ENCODE results near the gene ZRANB3. TPM values are rescaled to one million over a fixed set of nuclear protein-coding genes. Genes with fewer than 3 reads are reported as not detected.
"Not testable (repeated sequence)": the region's sequence is repeated elsewhere in the genome, so short reads cannot be mapped to it uniquely, and the experiment has no call there.

The ZRANB3 gene
- total RNA-seq, 1 experiment from 2014 or later: 12.6 TPM

DNA sequence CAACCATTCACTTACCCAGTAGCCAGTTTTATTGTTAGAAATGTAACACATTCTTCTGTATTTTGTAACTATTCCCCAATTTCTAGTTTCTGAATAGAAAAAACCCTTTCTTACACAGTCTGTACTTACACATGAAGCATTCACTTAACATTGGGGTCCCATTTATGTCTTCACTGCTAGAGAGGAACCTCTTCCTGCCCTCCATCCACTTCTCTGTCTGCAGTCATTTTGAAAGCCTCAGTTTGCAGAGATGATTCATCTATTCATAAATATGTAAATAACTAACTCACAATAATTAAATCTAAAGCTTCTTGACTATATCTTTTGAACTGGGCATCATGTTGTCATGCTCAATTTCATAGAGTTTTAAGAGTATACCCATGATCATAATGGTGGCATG is 55.9 kb downstream of the ZRANB3 start:
- no peak for DNase-seq
- Histone ChIP-seq H3K4me2 (ENCODE audit: low read depth, low read length, poor library complexity, severe bottlenecking) (no peak overlapping the region), H3K27ac (ENCODE audit: low read length) (no peak overlapping the region), H3K36me3 (ENCODE audit: insufficient read depth, low read length) (no peaks in the 10 kb centered on the region), H4K20me1 (ENCODE audit: insufficient read depth, low read depth, low read length) (no peaks in the 10 kb centered on the region), H3K79me2 (ENCODE audit: low read length) (no peaks in the 10 kb centered on the region), H3K9ac (ENCODE audit: low read length) (no peak overlapping the region), H2AFZ (ENCODE audit: low read length) (no peak overlapping the region), H3K9me3 (ENCODE audit: low read length) (no peaks in the 10 kb centered on the region), H3K4me3 (ENCODE audit: low read length) (no peak overlapping the region), H3K4me1 (ENCODE audit: low read length) (peaks cover 9% of the 10 kb centered on the region), H3K9me2 (replicated peaks; ENCODE audit: insufficient read depth, low read length) (no peaks in the 10 kb centered on the region), H3K27me3 (ENCODE audit: low read length) (no peaks in the 10 kb centered on the region)

DNA sequence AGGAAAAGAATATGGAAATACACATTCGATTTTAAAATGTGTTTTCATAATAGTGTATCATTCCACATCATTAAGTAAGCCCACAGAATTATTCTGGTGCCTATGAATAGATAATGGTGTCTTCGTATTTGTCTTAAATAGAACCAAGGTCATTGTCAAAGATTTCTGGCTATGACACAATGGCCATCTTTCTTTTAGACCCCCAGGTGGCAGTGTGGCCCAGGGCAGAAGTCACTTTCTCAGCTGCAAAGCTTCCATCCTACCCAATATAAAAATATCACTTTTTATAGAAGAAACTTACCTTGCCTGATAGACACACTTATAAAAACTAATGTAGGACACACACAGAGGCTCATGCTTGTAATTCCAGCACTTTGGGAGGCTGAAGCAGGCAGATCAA is 57.5 kb downstream of the ZRANB3 start:
- no peak overlapping the region for H3K4me3 ChIP-seq (ENCODE audit: low read length)
- H3K36me3 ChIP-seq (ENCODE audit: insufficient read depth, low read length): no peaks in the 10 kb centered on the region
- H3K4me2 ChIP-seq (ENCODE audit: low read depth, low read length, poor library complexity, severe bottlenecking): peak overlapping the region; percentile 1
- H3K27me3 ChIP-seq (ENCODE audit: low read length): no peaks in the 10 kb centered on the region
- peaks cover 9% of the 10 kb centered on the region for H3K4me1 ChIP-seq (ENCODE audit: low read length)
- no peak overlapping the region for H3K9ac ChIP-seq (ENCODE audit: low read length)
- no peaks in the 10 kb centered on the region for H3K9me2 ChIP-seq (replicated peaks; ENCODE audit: insufficient read depth, low read length)
- H3K9me3 ChIP-seq (ENCODE audit: low read length): no peaks in the 10 kb centered on the region
- DNase-seq: peak; percentile 82
- H2AFZ ChIP-seq (ENCODE audit: low read length): no peak overlapping the region
- H3K79me2 ChIP-seq (ENCODE audit: low read length): no peaks in the 10 kb centered on the region
- H4K20me1 ChIP-seq (ENCODE audit: insufficient read depth, low read depth, low read length): no peaks in the 10 kb centered on the region
- no peak overlapping the region for H3K27ac ChIP-seq (ENCODE audit: low read length)

DNA sequence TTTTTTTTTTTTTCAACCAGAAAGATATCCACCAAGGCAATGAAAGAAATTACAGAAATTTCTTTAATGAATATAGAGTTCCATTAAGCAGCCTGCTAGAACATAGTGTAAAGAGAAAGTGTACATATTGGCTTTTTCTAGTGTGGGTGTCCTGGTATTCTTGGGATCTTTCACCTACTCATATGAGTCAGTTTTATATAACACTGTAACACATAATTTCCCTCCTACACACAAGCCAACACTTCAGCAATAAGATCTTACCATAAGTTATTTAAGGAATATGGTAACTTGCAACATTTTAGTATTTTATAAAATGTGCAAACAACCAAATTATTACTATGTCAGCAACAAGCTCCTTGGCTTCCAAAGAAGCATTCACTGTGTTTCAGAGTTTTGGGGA is 59.9 kb downstream of the ZRANB3 start:
- no peak overlapping the region for H3K27ac ChIP-seq (ENCODE audit: low read length)
- no peak for DNase-seq
- H3K4me1 ChIP-seq (ENCODE audit: low read length): peaks cover 9% of the 10 kb centered on the region
- no peak overlapping the region for H3K4me3 ChIP-seq (ENCODE audit: low read length)
- no peaks in the 10 kb centered on the region for H3K27me3 ChIP-seq (ENCODE audit: low read length)
- no peak overlapping the region for H2AFZ ChIP-seq (ENCODE audit: low read length)
- no peaks in the 10 kb centered on the region for H3K36me3 ChIP-seq (ENCODE audit: insufficient read depth, low read length)
- no peaks in the 10 kb centered on the region for H3K79me2 ChIP-seq (ENCODE audit: low read length)
- H3K9me3 ChIP-seq (ENCODE audit: low read length): no peaks in the 10 kb centered on the region
- no peaks in the 10 kb centered on the region for H4K20me1 ChIP-seq (ENCODE audit: insufficient read depth, low read depth, low read length)
- H3K9me2 ChIP-seq (replicated peaks; ENCODE audit: insufficient read depth, low read length): no peaks in the 10 kb centered on the region
- H3K9ac ChIP-seq (ENCODE audit: low read length): no peak overlapping the region
- H3K4me2 ChIP-seq (ENCODE audit: low read depth, low read length, poor library complexity, severe bottlenecking): no peak overlapping the region

DNA sequence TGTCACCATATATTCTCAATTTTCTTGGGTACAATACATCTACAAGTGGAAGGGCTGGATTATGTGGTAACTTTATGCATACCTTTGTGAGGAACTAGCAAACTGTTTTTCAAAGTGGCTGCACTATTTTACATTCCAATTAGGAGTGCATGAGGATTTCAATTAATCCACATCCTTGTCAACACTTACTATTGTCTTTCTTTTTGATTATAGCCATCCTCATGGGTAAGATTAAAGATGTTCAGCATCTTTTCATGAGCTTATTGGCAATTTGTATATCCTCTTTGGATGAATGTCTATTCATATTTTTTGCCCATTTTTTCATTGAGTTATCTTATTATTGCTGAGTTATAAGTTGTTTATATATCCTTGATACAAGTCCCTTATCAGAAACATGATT is 73.7 kb downstream of the ZRANB3 start:
- Histone ChIP-seq H3K4me3 (ENCODE audit: low read length) (no peak overlapping the region), H3K27ac (ENCODE audit: low read length) (no peak overlapping the region), H3K4me1 (ENCODE audit: low read length) (no peaks in the 10 kb centered on the region), H3K4me2 (ENCODE audit: low read depth, low read length, poor library complexity, severe bottlenecking) (no peak overlapping the region), H3K79me2 (ENCODE audit: low read length) (peaks cover 3% of the 10 kb centered on the region; the same call in 1 of the 2 replicates), H3K27me3 (ENCODE audit: low read length) (no peaks in the 10 kb centered on the region), H3K9ac (ENCODE audit: low read length) (no peak overlapping the region), H3K9me3 (ENCODE audit: low read length) (no peaks in the 10 kb centered on the region), H4K20me1 (ENCODE audit: insufficient read depth, low read depth, low read length) (no peaks in the 10 kb centered on the region), H2AFZ (ENCODE audit: low read length) (no peak overlapping the region), H3K36me3 (ENCODE audit: insufficient read depth, low read length) (no peaks in the 10 kb centered on the region), H3K9me2 (replicated peaks; ENCODE audit: insufficient read depth, low read length) (no peaks in the 10 kb centered on the region)
- DNase-seq: no peak

DNA sequence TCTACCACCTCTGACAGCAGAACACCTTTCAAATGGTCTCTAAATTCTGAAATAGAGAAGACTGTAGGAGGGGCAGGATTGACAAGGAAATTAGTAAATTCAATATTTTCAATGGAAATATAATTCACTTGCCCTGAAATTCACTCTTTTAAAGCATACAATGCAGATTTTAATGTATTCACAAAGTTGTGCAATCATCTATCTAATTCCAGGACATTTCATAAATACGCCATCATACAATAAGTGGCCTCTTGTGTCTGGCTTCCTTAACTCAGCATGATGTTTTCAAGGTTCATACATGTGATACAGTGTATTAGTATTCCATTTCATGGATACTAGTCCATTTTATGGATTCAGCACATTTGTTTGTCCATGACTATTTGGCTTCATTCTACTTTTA is 74.2 kb downstream of the ZRANB3 start:
- no peak for DNase-seq

DNA sequence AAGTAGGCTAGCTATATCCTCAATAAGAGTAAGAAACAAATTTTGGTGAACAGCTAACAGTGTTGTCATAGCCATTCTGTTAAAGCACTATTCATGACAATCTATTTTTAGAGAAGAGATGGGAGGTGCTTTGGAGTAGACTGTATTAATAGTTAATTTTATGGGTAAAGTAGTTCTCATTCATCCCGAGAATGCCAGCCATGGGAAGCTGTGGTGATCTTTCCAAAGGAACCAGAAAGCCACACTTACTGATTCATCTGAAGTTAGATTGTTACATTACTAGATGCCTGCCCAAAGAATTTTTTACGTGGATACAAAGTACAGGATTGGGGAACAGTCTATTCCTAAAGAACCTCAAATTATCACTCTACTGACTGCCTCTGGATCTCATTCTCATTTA is 74.6 kb downstream of the ZRANB3 start:
- no peak overlapping the region for H2AFZ ChIP-seq (ENCODE audit: low read length)
- H3K9ac ChIP-seq (ENCODE audit: low read length): no peak overlapping the region
- H3K36me3 ChIP-seq (ENCODE audit: insufficient read depth, low read length): no peaks in the 10 kb centered on the region
- no peaks in the 10 kb centered on the region for H3K9me3 ChIP-seq (ENCODE audit: low read length)
- H3K9me2 ChIP-seq (replicated peaks; ENCODE audit: insufficient read depth, low read length): no peaks in the 10 kb centered on the region
- H3K27me3 ChIP-seq (ENCODE audit: low read length): no peaks in the 10 kb centered on the region
- H3K4me1 ChIP-seq (ENCODE audit: low read length): no peaks in the 10 kb centered on the region
- no peak for DNase-seq
- no peak overlapping the region for H3K4me2 ChIP-seq (ENCODE audit: low read depth, low read length, poor library complexity, severe bottlenecking)
- no peak overlapping the region for H3K27ac ChIP-seq (ENCODE audit: low read length)
- no peaks in the 10 kb centered on the region for H4K20me1 ChIP-seq (ENCODE audit: insufficient read depth, low read depth, low read length)
- no peak overlapping the region for H3K4me3 ChIP-seq (ENCODE audit: low read length)
- peaks cover 3% of the 10 kb centered on the region; the same call in 1 of the 2 replicates for H3K79me2 ChIP-seq (ENCODE audit: low read length)

More for the DNA sequence above, 74.2 kb downstream of the ZRANB3 start:
- Histone ChIP-seq H3K36me3 (ENCODE audit: insufficient read depth, low read length) (no peaks in the 10 kb centered on the region), H3K4me2 (ENCODE audit: low read depth, low read length, poor library complexity, severe bottlenecking) (no peak overlapping the region), H3K27ac (ENCODE audit: low read length) (no peak overlapping the region), H3K27me3 (ENCODE audit: low read length) (no peaks in the 10 kb centered on the region), H3K9ac (ENCODE audit: low read length) (no peak overlapping the region), H3K9me2 (replicated peaks; ENCODE audit: insufficient read depth, low read length) (no peaks in the 10 kb centered on the region), H3K79me2 (ENCODE audit: low read length) (peaks cover 3% of the 10 kb centered on the region; the same call in 1 of the 2 replicates), H4K20me1 (ENCODE audit: insufficient read depth, low read depth, low read length) (no peaks in the 10 kb centered on the region), H2AFZ (ENCODE audit: low read length) (no peak overlapping the region), H3K4me1 (ENCODE audit: low read length) (no peaks in the 10 kb centered on the region), H3K9me3 (ENCODE audit: low read length) (no peaks in the 10 kb centered on the region), H3K4me3 (ENCODE audit: low read length) (no peak overlapping the region)

DNA sequence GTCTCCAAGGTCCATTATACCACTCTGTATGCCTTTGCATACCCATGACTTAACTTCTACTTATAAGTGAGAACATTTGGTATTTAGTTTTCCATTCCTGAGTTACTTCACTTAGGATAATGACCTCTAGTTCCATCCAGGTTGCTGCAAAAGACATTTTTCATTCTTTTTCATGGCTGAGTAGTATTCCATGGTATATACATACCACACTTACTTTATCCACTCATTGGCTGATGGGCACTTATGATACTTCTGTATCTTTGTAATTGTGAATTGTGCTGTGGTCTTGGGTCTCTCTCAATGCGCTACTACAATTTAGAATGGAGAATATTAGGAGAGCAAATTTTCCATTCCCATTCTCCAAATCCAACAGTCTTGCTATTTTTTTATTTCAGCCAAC is 76.4 kb downstream of the ZRANB3 start:
- Histone ChIP-seq H3K9me3 (ENCODE audit: low read length) (no peaks in the 10 kb centered on the region), H3K27me3 (ENCODE audit: low read length) (no peaks in the 10 kb centered on the region)

DNA sequence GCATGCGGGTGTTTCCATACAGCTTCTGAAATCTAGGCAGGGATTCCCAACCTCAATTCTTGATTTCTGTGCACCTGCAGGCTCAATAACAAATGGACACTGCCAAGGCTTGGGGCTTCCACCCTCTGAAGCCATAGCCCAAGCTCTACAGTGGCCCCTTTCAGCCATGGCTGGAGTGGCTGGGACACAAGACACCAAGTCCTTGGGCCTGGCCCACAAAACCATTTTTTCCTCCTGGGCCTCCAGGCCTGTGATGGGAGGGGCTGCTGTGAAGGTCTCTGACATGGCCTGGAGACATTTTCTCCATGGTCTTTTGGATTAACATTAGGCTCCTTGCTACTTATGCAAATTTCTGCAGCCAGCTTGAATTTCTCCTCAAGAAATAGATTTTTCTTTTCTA is 78.0 kb downstream of the ZRANB3 start:
- H3K4me3 ChIP-seq (ENCODE audit: low read length); H3K27ac ChIP-seq (ENCODE audit: low read length); DNase-seq; H3K4me2 ChIP-seq (ENCODE audit: low read depth, low read length, poor library complexity, severe bottlenecking); H3K27me3 ChIP-seq (ENCODE audit: low read length); H3K9me3 ChIP-seq (ENCODE audit: low read length); H3K79me2 ChIP-seq (ENCODE audit: low read length); H2AFZ ChIP-seq (ENCODE audit: low read length); H3K4me1 ChIP-seq (ENCODE audit: low read length); H4K20me1 ChIP-seq (ENCODE audit: insufficient read depth, low read depth, low read length); H3K36me3 ChIP-seq (ENCODE audit: insufficient read depth, low read length); H3K9ac ChIP-seq (ENCODE audit: low read length); H3K9me2 ChIP-seq (replicated peaks; ENCODE audit: insufficient read depth, low read length): not testable (repeated sequence)

More for the DNA sequence above, 76.4 kb downstream of the ZRANB3 start:
- no peaks in the 10 kb centered on the region for H3K9me2 ChIP-seq (replicated peaks; ENCODE audit: insufficient read depth, low read length)
- no peak overlapping the region for H3K27ac ChIP-seq (ENCODE audit: low read length)
- H3K4me3 ChIP-seq (ENCODE audit: low read length): no peak overlapping the region
- H4K20me1 ChIP-seq (ENCODE audit: insufficient read depth, low read depth, low read length): no peaks in the 10 kb centered on the region
- H3K4me2 ChIP-seq (ENCODE audit: low read depth, low read length, poor library complexity, severe bottlenecking): no peak overlapping the region
- no peaks in the 10 kb centered on the region for H3K4me1 ChIP-seq (ENCODE audit: low read length)
- no peaks in the 10 kb centered on the region for H3K36me3 ChIP-seq (ENCODE audit: insufficient read depth, low read length)
- no peaks in the 10 kb centered on the region for H3K79me2 ChIP-seq (ENCODE audit: low read length)
- no peak for DNase-seq
- H3K9ac ChIP-seq (ENCODE audit: low read length): no peak overlapping the region
- no peak overlapping the region for H2AFZ ChIP-seq (ENCODE audit: low read length)

DNA sequence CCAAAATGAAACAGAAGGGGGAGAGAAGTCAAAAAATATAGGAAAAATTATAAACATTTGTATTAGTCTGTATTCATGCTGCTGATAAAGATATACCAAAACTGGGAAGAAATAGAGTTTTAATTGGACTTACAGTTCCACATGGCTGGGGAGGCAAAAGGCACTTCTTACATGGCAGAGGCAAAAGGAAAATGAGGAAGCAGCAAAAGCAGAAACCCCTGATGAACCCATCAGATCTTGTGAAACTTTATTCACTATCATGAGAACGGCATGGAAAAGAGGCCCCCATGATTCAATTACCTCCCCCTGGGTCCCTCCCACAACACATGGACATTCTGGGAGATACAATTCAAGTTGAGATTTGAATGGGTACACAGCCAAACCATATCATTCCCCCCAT is 79.1 kb downstream of the ZRANB3 start:
- Histone ChIP-seq H4K20me1 (ENCODE audit: insufficient read depth, low read depth, low read length) (no peaks in the 10 kb centered on the region), H3K4me3 (ENCODE audit: low read length) (no peak overlapping the region), H3K9ac (ENCODE audit: low read length) (no peak overlapping the region), H3K27ac (ENCODE audit: low read length) (no peak overlapping the region), H3K79me2 (ENCODE audit: low read length) (no peaks in the 10 kb centered on the region), H3K9me2 (replicated peaks; ENCODE audit: insufficient read depth, low read length) (no peaks in the 10 kb centered on the region), H3K27me3 (ENCODE audit: low read length) (no peaks in the 10 kb centered on the region), H2AFZ (ENCODE audit: low read length) (no peak overlapping the region), H3K4me2 (ENCODE audit: low read depth, low read length, poor library complexity, severe bottlenecking) (no peak overlapping the region), H3K9me3 (ENCODE audit: low read length) (no peaks in the 10 kb centered on the region), H3K36me3 (ENCODE audit: insufficient read depth, low read length) (no peaks in the 10 kb centered on the region), H3K4me1 (ENCODE audit: low read length) (no peaks in the 10 kb centered on the region)
- DNase-seq: no peak
